Measurements from ENCODE around the gene FEZF2.

FEZF2 gene

DNA sequence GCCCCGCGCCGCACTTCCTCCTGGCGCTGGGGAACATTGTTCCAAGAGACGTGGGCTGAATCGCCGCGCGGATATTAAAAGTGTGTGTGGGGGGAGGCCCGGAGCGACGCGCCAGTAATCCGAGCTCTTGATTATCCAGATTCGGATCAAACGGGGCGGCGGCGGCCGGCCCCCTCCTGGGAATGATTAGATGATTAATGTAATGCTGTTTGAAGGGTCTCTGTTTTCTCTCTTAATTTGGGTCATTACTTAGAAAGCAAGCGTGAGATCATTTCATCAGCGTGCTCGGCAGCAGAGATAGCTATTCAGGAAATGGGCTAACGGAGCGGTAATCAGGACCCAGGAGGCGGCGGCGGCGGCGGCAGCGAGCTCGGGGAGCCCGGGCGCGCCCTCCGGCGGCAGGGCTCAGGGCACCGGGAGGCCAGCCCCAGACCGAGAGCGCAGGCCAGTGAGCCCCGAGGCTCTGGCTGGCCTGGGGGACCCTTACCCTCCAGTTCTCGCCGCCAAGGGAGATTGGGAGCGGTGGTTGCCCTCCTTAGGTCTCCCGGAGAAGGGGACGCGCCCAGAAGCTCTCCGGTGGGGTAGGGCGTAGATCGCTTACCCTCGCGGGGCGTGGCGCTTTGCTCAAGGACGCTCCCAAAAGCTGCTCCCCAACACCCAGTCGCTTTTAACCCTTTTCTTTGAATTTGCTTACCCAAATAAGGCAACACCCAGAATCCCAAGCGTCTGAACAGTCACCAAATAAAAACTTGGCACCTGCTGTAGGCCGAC is 4.5 kb downstream of the FEZF2 start:
- DNase-seq (ENCODE audit: low read depth), result no peak
- no peak overlapping the region for H3K4me3 ChIP-seq (ENCODE audit: low read depth, low read length)
- TF ChIP-seq, protein P1, sequence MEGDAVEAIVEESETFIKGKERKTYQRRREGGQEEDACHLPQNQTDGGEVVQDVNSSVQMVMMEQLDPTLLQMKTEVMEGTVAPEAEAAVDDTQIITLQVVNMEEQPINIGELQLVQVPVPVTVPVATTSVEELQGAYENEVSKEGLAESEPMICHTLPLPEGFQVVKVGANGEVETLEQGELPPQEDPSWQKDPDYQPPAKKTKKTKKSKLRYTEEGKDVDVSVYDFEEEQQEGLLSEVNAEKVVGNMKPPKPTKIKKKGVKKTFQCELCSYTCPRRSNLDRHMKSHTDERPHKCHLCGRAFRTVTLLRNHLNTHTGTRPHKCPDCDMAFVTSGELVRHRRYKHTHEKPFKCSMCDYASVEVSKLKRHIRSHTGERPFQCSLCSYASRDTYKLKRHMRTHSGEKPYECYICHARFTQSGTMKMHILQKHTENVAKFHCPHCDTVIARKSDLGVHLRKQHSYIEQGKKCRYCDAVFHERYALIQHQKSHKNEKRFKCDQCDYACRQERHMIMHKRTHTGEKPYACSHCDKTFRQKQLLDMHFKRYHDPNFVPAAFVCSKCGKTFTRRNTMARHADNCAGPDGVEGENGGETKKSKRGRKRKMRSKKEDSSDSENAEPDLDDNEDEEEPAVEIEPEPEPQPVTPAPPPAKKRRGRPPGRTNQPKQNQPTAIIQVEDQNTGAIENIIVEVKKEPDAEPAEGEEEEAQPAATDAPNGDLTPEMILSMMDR (conservative IDR thresholded peaks at IDR 0.05; ENCODE audit: low read depth, low read length), result no peak

- no peak for DNase-seq (ENCODE audit: low read depth)
- no peak overlapping the region for H3K4me3 ChIP-seq (ENCODE audit: low read depth, low read length)
These were observed 5.1 kb downstream of the FEZF2 start for GRCh38 chr3:62368290-62368704.

GRCh38 chr3:62367763-62368195 is 5.6 kb downstream of the FEZF2 start:
- no peak for DNase-seq (ENCODE audit: low read depth)
- TF ChIP-seq, protein P1 (conservative IDR thresholded peaks at IDR 0.05; ENCODE audit: low read depth, low read length), result no peak
- H3K4me3 ChIP-seq (ENCODE audit: low read depth, low read length), result no peak overlapping the region

More at GRCh38 chr3:62368290-62368704, 5.1 kb downstream of the FEZF2 start:
- TF ChIP-seq, protein P1 (conservative IDR thresholded peaks at IDR 0.05; ENCODE audit: low read depth, low read length), result no peak

DNA sequence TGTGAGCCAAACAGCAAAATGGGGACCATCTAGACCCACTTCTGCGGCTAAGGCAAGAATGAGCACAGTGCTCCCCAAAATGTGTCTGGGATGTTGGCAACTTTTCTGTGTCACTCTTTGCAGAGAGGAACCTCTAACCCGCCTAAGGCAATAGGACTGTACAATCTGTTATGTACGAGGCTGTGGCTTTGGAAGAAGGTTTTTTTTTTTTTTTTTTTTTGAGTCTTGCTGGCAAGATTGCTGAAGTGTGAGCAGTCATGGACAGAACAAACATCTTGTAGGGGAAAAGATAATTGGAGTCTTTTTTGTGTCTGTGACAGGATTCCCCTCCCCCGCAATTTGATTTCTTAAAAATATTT is 7.2 kb downstream of the FEZF2 start:
- DNase-seq (ENCODE audit: low read depth), result no peak
- TF ChIP-seq, protein P1 (conservative IDR thresholded peaks at IDR 0.05; ENCODE audit: low read depth, low read length), result no peak
- no peak overlapping the region for H3K4me3 ChIP-seq (ENCODE audit: low read depth, low read length)

- TF ChIP-seq, protein P1 (conservative IDR thresholded peaks at IDR 0.05; ENCODE audit: low read depth, low read length), result no peak
- no peak overlapping the region for H3K4me3 ChIP-seq (ENCODE audit: low read depth, low read length)
- no peak for DNase-seq (ENCODE audit: low read depth)
These were observed 7.8 kb downstream of the FEZF2 start for GRCh38 chr3:62365391-62366125.

- no peak overlapping the region for H3K4me3 ChIP-seq (ENCODE audit: low read depth, low read length)
- no peak for DNase-seq (ENCODE audit: low read depth)
- TF ChIP-seq, protein P1 (conservative IDR thresholded peaks at IDR 0.05; ENCODE audit: low read depth, low read length), result no peak
These were observed 9.2 kb downstream of the FEZF2 start for GRCh38 chr3:62364191-62364590.

Data from choroid plexus epithelial cell (primary cell).